ENCODE results near the gene IRF2BPL. TPM values are rescaled to one million over a fixed set of nuclear protein-coding genes. Genes with fewer than 3 reads are reported as not detected.
A peak's percentile ranks its signal among the peaks of the same experiment; 100 is the strongest.

The IRF2BPL gene
- total RNA-seq, 1 experiment from 2014 or later = 22.1 TPM

GRCh38 chr14:77041881-77042545 is 13.5 kb upstream of the IRF2BPL start:
- Mint-ChIP-seq H3K36me3 (ENCODE audit: insufficient read depth, unreplicated experiment) (no peaks in the 10 kb centered on the region), H3K27ac (ENCODE audit: low read depth, unreplicated experiment) (peak overlapping the region; percentile 82), H3K4me3 (ENCODE audit: unreplicated experiment) (peak overlapping the region; percentile 36), H3K4me1 (ENCODE audit: insufficient read depth, unreplicated experiment) (peaks cover 69% of the 10 kb centered on the region), H3K27me3 (ENCODE audit: insufficient read depth, unreplicated experiment) (no peaks in the 10 kb centered on the region), H3K9me3 (ENCODE audit: unreplicated experiment) (no peaks in the 10 kb centered on the region)
- intact Hi-C loops (cut with micrococcal nuclease) = no loop called here
- POLR2A ChIA-PET = interaction anchor here (1.2 to 10.0 kb wide), 12 partner anchors 9 to 166 kb away, joined by 4 to 721 read pairs (median 8); partner anchors contain the start of genes CIPC and IRF2BPL
- CTCF ChIA-PET = interaction anchor here (0.7 to 5.7 kb wide), 14 partner anchors 8 to 418 kb away, joined by 3 to 40 read pairs (median 8); no protein-coding TSS in a partner anchor
- no TSS peak for BruUV-seq (replicated peaks)
- peak; percentile 90 for DNase-seq (ENCODE audit: unreplicated experiment)
- TF ChIP-seq CTCF (IDR thresholded peaks at IDR 0.05; ENCODE audit: unreplicated experiment) = no peak

- no peaks in the 10 kb centered on the region for H3K27me3 Mint-ChIP-seq (ENCODE audit: insufficient read depth, unreplicated experiment)
- intact Hi-C loops (cut with micrococcal nuclease) = loop anchor here (1.0 kb wide), 1 partner anchor 13 kb away; the partner anchor contains the start of gene IRF2BPL
- H3K4me1 Mint-ChIP-seq (ENCODE audit: insufficient read depth, unreplicated experiment) = peaks cover 67% of the 10 kb centered on the region
- TF ChIP-seq CTCF (IDR thresholded peaks at IDR 0.05; ENCODE audit: unreplicated experiment) = no peak
- ChIA-PET CTCF (interaction anchor here (0.5 to 5.7 kb wide), 12 partner anchors 11 to 128 kb away, joined by 3 to 40 read pairs (median 8); no protein-coding TSS in a partner anchor), POLR2A (interaction anchor here (0.7 to 10.0 kb wide), 16 partner anchors 10 to 155 kb away, joined by 3 to 721 read pairs (median 4); partner anchors contain the start of genes CIPC and IRF2BPL)
- BruUV-seq (replicated peaks) = TSS peak; percentile 32
- H3K4me3 Mint-ChIP-seq (ENCODE audit: unreplicated experiment) = peak overlapping the region; percentile 54
- H3K27ac Mint-ChIP-seq (ENCODE audit: low read depth, unreplicated experiment) = peak overlapping the region; percentile 82
- no peaks in the 10 kb centered on the region for H3K9me3 Mint-ChIP-seq (ENCODE audit: unreplicated experiment)
- no peak for DNase-seq (ENCODE audit: unreplicated experiment)
- H3K36me3 Mint-ChIP-seq (ENCODE audit: insufficient read depth, unreplicated experiment) = no peaks in the 10 kb centered on the region
Observed at GRCh38 chr14:77040741-77041653, 12.5 kb upstream of the IRF2BPL start.

- peaks cover 59% of the 10 kb centered on the region for H3K4me1 Mint-ChIP-seq (ENCODE audit: insufficient read depth, unreplicated experiment)
- TF ChIP-seq CTCF (IDR thresholded peaks at IDR 0.05; ENCODE audit: unreplicated experiment) = no peak
- ChIA-PET POLR2A (interaction anchor here (0.6 to 10.0 kb wide), 16 partner anchors 9 to 154 kb away, joined by 3 to 721 read pairs (median 3); partner anchors contain the start of gene IRF2BPL), CTCF (interaction anchor here (0.5 to 3.3 kb wide), 11 partner anchors 10 to 164 kb away, joined by 3 to 26 read pairs (median 4); no protein-coding TSS in a partner anchor)
- no TSS peak for BruUV-seq (replicated peaks)
- peak; percentile 99 for DNase-seq (ENCODE audit: unreplicated experiment)
- H3K36me3 Mint-ChIP-seq (ENCODE audit: insufficient read depth, unreplicated experiment) = no peaks in the 10 kb centered on the region
- peak overlapping the region; percentile 54 for H3K4me3 Mint-ChIP-seq (ENCODE audit: unreplicated experiment)
- intact Hi-C loops (cut with micrococcal nuclease) = loop anchor here (1.0 kb wide), 1 partner anchor 12 kb away; the partner anchor contains the start of gene IRF2BPL
- no peaks in the 10 kb centered on the region for H3K27me3 Mint-ChIP-seq (ENCODE audit: insufficient read depth, unreplicated experiment)
- peak overlapping the region; percentile 82 for H3K27ac Mint-ChIP-seq (ENCODE audit: low read depth, unreplicated experiment)
- H3K9me3 Mint-ChIP-seq (ENCODE audit: unreplicated experiment) = no peaks in the 10 kb centered on the region
Observed at GRCh38 chr14:77040059-77040740, 11.7 kb upstream of the IRF2BPL start.
